K562 (cell line): ENCODE results near the gene LMX1B. TPM values are rescaled to one million over a fixed set of nuclear protein-coding genes. Genes with fewer than 3 reads are reported as not detected.

Experiments used
- ATAC-seq: fragments of 200-7000 bp; cut with Tn5 transposase; 3 replicates; pipeline ENCODE4 v1.9.1; 2020; ENCODE audit warnings: moderate library complexity
- BruUV-seq: library from RNA; stranded (reverse); fragments of 400-500 nt; replicated peaks from 2 replicates; lab custom pipeline; 2021; lab: Mats Ljungman, UMichigan
- CTCF ChIA-PET: fragments of 300-600 bp; formaldehyde crosslinking; extraction: SDS; loops from one replicate; lab custom pipeline; 2021; ENCODE audit warnings: low intra/inter-chr PET ratio; lab: Yijun Ruan, JAX
- POLR2A ChIA-PET: fragments of 300-600, 350-650 bp; sonication (Branson Sonifier 250); formaldehyde crosslinking; extraction: SDS; loops from one replicate; lab custom pipeline; 2021; ENCODE audit warnings: antibody characterized with exemption, inconsistent platforms; lab: Yijun Ruan, JAX
- DNase-seq, 4 experiments: peaks; one replicate each; pipeline versions ENCODE4 v3.0.0 to v3.0.0-alpha.2; 2011 to 2018; ENCODE audit warnings: low spot score in 3 of 4, mixed read lengths in 3 of 4; ENCODE audit errors: extremely low read depth in 1 of 4
- FAIRE-seq: peaks from 2 replicates; lab custom pipeline; 2011; peaks lifted over from hg19 to GRCh38; lab: Jason Lieb, UNC
- H2AFZ ChIP-seq: 2 replicates; pipeline ENCODE4 v1.6.0; 2011; ENCODE audit warnings: low read depth, low read length, control low read depth, inconsistent platforms
- H3K27ac ChIP-seq: fragments of 200-600 bp; 3 replicates; pipeline ENCODE4 v1.8.0; 2011; ENCODE audit warnings: low read depth, mild to moderate bottlenecking, control low read depth, inconsistent platforms, low read length, moderate library complexity, mixed read lengths; ENCODE audit errors: extremely low read depth
- H3K27me3 ChIP-seq, 2 experiments: fragments of 300-600 bp in 1 of 2; 2 replicates in 1 of 2; 3 replicates in 1 of 2; pipeline versions ENCODE4 v1.6.0 to v1.8.0; 2011; ENCODE audit warnings: inconsistent platforms in 2 of 2, low read length in 2 of 2, mild to moderate bottlenecking in 1 of 2, mixed read lengths in 1 of 2, moderate library complexity in 1 of 2; ENCODE audit not compliant: control insufficient read depth in 2 of 2, insufficient read depth in 2 of 2
- H3K36me3 ChIP-seq: fragments of 300-600 bp; 3 replicates; pipeline ENCODE4 v1.8.0; 2011; ENCODE audit warnings: mild to moderate bottlenecking, low read length, inconsistent platforms; ENCODE audit not compliant: control insufficient read depth, insufficient read depth
- H3K4me1 ChIP-seq, 2 experiments: fragments of 200-600 bp in 1 of 2; replicated peaks in 1 of 2; 2 replicates in 1 of 2; 3 replicates in 1 of 2; pipeline versions ENCODE4 v1.5.1 to v1.8.0; 2011; ENCODE audit warnings: inconsistent platforms in 2 of 2, low read length in 2 of 2, mild to moderate bottlenecking in 1 of 2, mixed read lengths in 1 of 2, moderate library complexity in 1 of 2; ENCODE audit not compliant: control insufficient read depth in 2 of 2, insufficient read depth in 2 of 2
- H3K4me2 ChIP-seq: 2 replicates; pipeline ENCODE4 v1.6.1; 2011; ENCODE audit warnings: low read length, control low read depth, inconsistent platforms, mixed read lengths; ENCODE audit not compliant: insufficient read depth
- H3K4me3 ChIP-seq: fragments of 200-600 bp; sonication (generic), shearing (Covaris generic); 2 replicates; pipeline ENCODE4 v1.5.1; 2016; ENCODE audit warnings: control low read depth, inconsistent platforms
- H3K79me2 ChIP-seq: fragments of 200-600 bp; 3 replicates; pipeline ENCODE4 v1.8.0; 2011; ENCODE audit warnings: low read length, inconsistent platforms; ENCODE audit not compliant: control insufficient read depth, insufficient read depth
- H3K9ac ChIP-seq, 2 experiments: 2 replicates each; pipeline versions ENCODE4 v1.6.0 to v1.6.1; 2011; ENCODE audit warnings: low read depth in 2 of 2, low read length in 2 of 2, control low read depth in 1 of 2, inconsistent platforms in 1 of 2, mild to moderate bottlenecking in 1 of 2, mixed read lengths in 1 of 2; ENCODE audit not compliant: insufficient read depth in 1 of 2
- H3K9me1 ChIP-seq: one replicate; pipeline ENCODE4 v1.6.0; 2011; ENCODE audit warnings: inconsistent platforms, mild to moderate bottlenecking, low read length, moderate library complexity; ENCODE audit not compliant: control insufficient read depth, insufficient read depth
- H3K9me3 ChIP-seq: replicated peaks from 2 replicates; pipeline ENCODE4 v1.5.1; 2011; ENCODE audit warnings: low read depth, low read length, inconsistent platforms; ENCODE audit not compliant: control insufficient read depth, insufficient read depth
- H4K20me1 ChIP-seq: replicated peaks from 2 replicates; pipeline ENCODE4 v1.6.1; 2011; ENCODE audit warnings: low read length, inconsistent platforms, mixed read lengths; ENCODE audit not compliant: control insufficient read depth, insufficient read depth
- ARID2 ChIP-seq: fragments of 450-650 bp; IDR thresholded peaks from 2 replicates; pipeline ENCODE4 v1.6.1; 2017; ENCODE audit warnings: antibody characterized with exemption, mild to moderate bottlenecking
- ATF1 ChIP-seq, 2 experiments: fragments of 450-650 bp in 1 of 2; IDR thresholded peaks; 2 replicates each; pipeline ENCODE4 v1.6.1; 2016; ENCODE audit warnings: missing compliant biosample characterization in 1 of 2, missing genetic modification characterization in 1 of 2
- CHD4 ChIP-seq: fragments of 200-600 bp; sonication (generic); IDR thresholded peaks from 3 replicates; pipeline ENCODE4 v1.6.1; 2012; ENCODE audit warnings: low read depth, mild to moderate bottlenecking, mixed read lengths, low read length, inconsistent platforms; ENCODE audit not compliant: insufficient read depth, insufficient replicate concordance, poor library complexity, severe bottlenecking
- FOS ChIP-seq: IDR thresholded peaks from 3 replicates; pipeline ENCODE4 v1.6.1; 2011; ENCODE audit not compliant: insufficient read length; ENCODE audit errors: extremely low read depth
- MCM7 ChIP-seq, 2 experiments: fragments of 450-650 bp; IDR thresholded peaks; 2 replicates each; pipeline ENCODE4 v1.6.1; 2016 to 2018
- MYNN ChIP-seq, 2 experiments: sonication (generic); formaldehyde crosslinking in 1 of 2; IDR thresholded peaks; 2 replicates each; pipeline versions ENCODE4 v1.5.0 to v1.6.1; 2016 to 2020; ENCODE audit warnings: antibody characterized with exemption in 1 of 2, missing genetic modification reagents in 1 of 2
- NCOA6 ChIP-seq: fragments of 450-650 bp; IDR thresholded peaks from 2 replicates; pipeline ENCODE4 v1.6.1; 2017; ENCODE audit warnings: mild to moderate bottlenecking
- NFXL1 ChIP-seq: fragments of 450-650 bp; formaldehyde crosslinking; IDR thresholded peaks from 2 replicates; pipeline ENCODE4 v1.4.0; 2021; ENCODE audit warnings: mild to moderate bottlenecking
- PHF21A ChIP-seq: fragments of 450-650 bp; IDR thresholded peaks from 2 replicates; pipeline ENCODE4 v1.6.1; 2017; ENCODE audit warnings: low read depth, borderline replicate concordance
- SMARCA4 ChIP-seq: fragments of 450-650 bp; IDR thresholded peaks from 2 replicates; pipeline ENCODE4 v1.6.1; 2016
- TAF7 ChIP-seq: fragments of 450-650 bp; IDR thresholded peaks from 2 replicates; pipeline ENCODE4 v1.6.1; 2016; ENCODE audit warnings: missing genetic modification characterization, missing compliant biosample characterization
- ZNF644 ChIP-seq: fragments of 200-800 bp; sonication (Bioruptor generic); IDR thresholded peaks from 2 replicates; pipeline ENCODE4 v1.6.1; 2016; ENCODE audit warnings: low read depth, missing genetic modification characterization, missing compliant biosample characterization
- WGBS: fragments of 100-300 bp; shearing (Covaris generic); methylation state at CpG from one replicate; pipeline ENCODE4 v1.1.6; 2016; ENCODE audit warnings: low coverage, mixed read lengths; ENCODE audit not compliant: insufficient coverage; ENCODE audit errors: missing lambda C conversion rate; 5-methylcytosine and 5-hydroxymethylcytosine counted together
- in situ Hi-C: fragments of 300-500 bp; cut with MboI; formaldehyde crosslinking; loops from 4 replicates; pipeline ENCODE4 v1.15.0; 2018; ENCODE audit warnings: inconsistent platforms, mixed read lengths
- intact Hi-C: fragments of 100-400 bp; cut with micrococcal nuclease; formaldehyde crosslinking; loops from 2 replicates; pipeline ENCODE4 v1.14.2; 2022
- polyA plus RNA-seq, 8 experiments: library from polyadenylated mRNA; depleted of rRNA in 4 of 8; stranded (reverse) in 5 of 8; unstranded in 3 of 8; fragments of >200 nt; fragmentation: Nextera tagmentation in 2 of 8; fragmentation: Illumina TruSeq in 1 of 8; extraction: Ambion mirVana in 2 of 8; extraction: Trizol in 1 of 8; gene quantifications; 2 replicates each; pipeline versions ENCODE4 v1.2.1 to v1.2.3, GENCODE V29; 2011 to 2014; ENCODE audit warnings: inconsistent platforms in 1 of 8, missing spikeins in 1 of 8
- total RNA-seq, 7 experiments: library from RNA; depleted of rRNA in 6 of 7; stranded (reverse); fragments of >200 nt in 6 of 7; fragmentation: Illumina TruSeq in 2 of 7; extraction: Trizol in 2 of 7; gene quantifications; 2 replicates each; pipeline versions ENCODE4 v1.2.1 to v1.2.3, GENCODE V29; 2011 to 2021; ENCODE audit warnings: low replicate concordance in 1 of 7
- TF ChIP-seq, protein P1 (sequence below), 2 experiments: fragments of 450-650 bp; conservative IDR thresholded peaks; 2 replicates each; pipeline ENCODE4 v1.6.1; 2017; ENCODE audit warnings: mild to moderate bottlenecking in 2 of 2, moderate library complexity in 2 of 2
- TF ChIP-seq, protein P2 (sequence below): fragments of 250-450 bp; sonication (Bioruptor Pico); IDR thresholded peaks from 2 replicates; pipeline ENCODE4 v1.4.0; 2020; ENCODE audit warnings: mild to moderate bottlenecking, moderate library complexity
- TF ChIP-seq, protein P3 (sequence below): IDR thresholded peaks from 2 replicates; pipeline ENCODE4 v1.6.1; 2014; ENCODE audit warnings: antibody characterized with exemption

Gene LMX1B
- total and polyA plus RNA-seq, 9 of the 15 experiments (the other 6 are each of a cell fraction or from before 2014, with no cell fraction given): not detected

DNA sequence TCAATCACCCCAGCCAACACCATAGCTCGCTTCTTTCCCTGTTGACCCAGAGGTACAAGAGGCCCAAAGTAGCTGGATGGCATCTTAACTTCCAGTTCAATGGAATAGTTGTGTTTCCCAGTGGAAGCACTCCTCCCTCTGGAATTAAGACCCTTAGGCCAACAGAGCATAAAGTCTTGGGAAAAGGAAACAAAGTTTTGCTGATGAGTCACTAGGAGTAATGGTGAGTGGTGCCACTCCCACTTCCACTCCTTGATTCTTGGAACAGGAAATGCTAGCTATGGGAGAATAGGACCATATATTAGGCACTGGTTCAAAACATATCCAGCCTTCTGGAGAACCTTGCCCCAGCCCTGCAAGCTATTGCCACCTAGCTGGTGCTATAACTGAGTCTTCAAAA, 44.7 kb upstream of the LMX1B start:
- no peak for FAIRE-seq
- ChIA-PET POLR2A (no interaction called here), CTCF (no interaction called here)
- Histone ChIP-seq H3K36me3 (no peaks in the 10 kb centered on the region), H3K27me3 (peaks cover 0 to 10% of the 10 kb centered on the region in 2 experiments; a peak in 1 of 5 replicates), H4K20me1 (peaks cover 7% of the 10 kb centered on the region; the same call in 1 of the 2 replicates), H3K79me2 (no peaks in the 10 kb centered on the region), H3K9ac (no peak overlapping the region), H3K9me1 (peaks cover 2% of the 10 kb centered on the region), H3K9me3 (no peaks in the 10 kb centered on the region), H2AFZ (no peak overlapping the region), H3K4me1 (peaks cover 0 to 5% of the 10 kb centered on the region in 2 experiments; a peak in 1 of 5 replicates), H3K4me3 (no peak overlapping the region), H3K4me2 (no peak overlapping the region), H3K27ac (no peak overlapping the region)
- in situ Hi-C loops: no loop called here
- 0% methylated on average over 1 of the region's 1 CpG for WGBS
- intact Hi-C loops: no loop called here
- TF ChIP-seq ATF1 (CRISPR knock-in tag; IDR thresholded peaks at IDR 0.05) (no peak), ATF1 (tag; IDR thresholded peaks at IDR 0.05) (no peak), NFXL1 (CRISPR knock-in tag) (no peak), SMARCA4 (no peak), MYNN (IDR thresholded peaks at IDR 0.05) (no peak), MYNN (CRISPR knock-in tag; IDR thresholded peaks at IDR 0.05) (no peak), TAF7 (tag) (no peak), PHF21A (no peak), CHD4 (no peak), ZNF644 (tag) (no peak), FOS (no peak), NCOA6 (no peak), ARID2 (no peak), MCM7 (IDR thresholded peaks at IDR 0.05) (no peak)
- TF ChIP-seq, protein P1, sequence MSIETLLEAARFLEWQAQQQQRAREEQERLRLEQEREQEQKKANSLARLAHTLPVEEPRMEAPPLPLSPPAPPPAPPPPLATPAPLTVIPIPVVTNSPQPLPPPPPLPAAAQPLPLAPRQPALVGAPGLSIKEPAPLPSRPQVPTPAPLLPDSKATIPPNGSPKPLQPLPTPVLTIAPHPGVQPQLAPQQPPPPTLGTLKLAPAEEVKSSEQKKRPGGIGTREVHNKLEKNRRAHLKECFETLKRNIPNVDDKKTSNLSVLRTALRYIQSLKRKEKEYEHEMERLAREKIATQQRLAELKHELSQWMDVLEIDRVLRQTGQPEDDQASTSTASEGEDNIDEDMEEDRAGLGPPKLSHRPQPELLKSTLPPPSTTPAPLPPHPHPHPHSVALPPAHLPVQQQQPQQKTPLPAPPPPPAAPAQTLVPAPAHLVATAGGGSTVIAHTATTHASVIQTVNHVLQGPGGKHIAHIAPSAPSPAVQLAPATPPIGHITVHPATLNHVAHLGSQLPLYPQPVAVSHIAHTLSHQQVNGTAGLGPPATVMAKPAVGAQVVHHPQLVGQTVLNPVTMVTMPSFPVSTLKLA (conservative IDR thresholded peaks at IDR 0.05): no peak
- TF ChIP-seq, protein P2, sequence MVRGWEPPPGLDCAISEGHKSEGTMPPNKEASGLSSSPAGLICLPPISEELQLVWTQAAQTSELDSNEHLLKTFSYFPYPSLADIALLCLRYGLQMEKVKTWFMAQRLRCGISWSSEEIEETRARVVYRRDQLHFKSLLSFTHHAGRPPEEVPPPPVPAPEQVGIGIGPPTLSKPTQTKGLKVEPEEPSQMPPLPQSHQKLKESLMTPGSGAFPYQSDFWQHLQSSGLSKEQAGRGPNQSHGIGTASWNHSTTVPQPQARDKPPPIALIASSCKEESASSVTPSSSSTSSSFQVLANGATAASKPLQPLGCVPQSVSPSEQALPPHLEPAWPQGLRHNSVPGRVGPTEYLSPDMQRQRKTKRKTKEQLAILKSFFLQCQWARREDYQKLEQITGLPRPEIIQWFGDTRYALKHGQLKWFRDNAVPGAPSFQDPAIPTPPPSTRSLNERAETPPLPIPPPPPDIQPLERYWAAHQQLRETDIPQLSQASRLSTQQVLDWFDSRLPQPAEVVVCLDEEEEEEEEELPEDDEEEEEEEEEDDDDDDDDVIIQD (CRISPR knock-in tag): no peak
- TF ChIP-seq, protein P3, sequence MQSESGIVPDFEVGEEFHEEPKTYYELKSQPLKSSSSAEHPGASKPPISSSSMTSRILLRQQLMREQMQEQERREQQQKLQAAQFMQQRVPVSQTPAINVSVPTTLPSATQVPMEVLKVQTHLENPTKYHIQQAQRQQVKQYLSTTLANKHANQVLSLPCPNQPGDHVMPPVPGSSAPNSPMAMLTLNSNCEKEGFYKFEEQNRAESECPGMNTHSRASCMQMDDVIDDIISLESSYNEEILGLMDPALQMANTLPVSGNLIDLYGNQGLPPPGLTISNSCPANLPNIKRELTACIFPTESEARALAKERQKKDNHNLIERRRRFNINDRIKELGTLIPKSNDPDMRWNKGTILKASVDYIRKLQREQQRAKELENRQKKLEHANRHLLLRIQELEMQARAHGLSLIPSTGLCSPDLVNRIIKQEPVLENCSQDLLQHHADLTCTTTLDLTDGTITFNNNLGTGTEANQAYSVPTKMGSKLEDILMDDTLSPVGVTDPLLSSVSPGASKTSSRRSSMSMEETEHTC: no peak
- ATAC-seq: no peak
- BruUV-seq: no TSS peak
- no peak for DNase-seq
